HG02981 (cell line): Measurements from ENCODE around the gene MAP3K5.
"Not testable (repeated sequence)": the region's sequence is repeated elsewhere in the genome, so short reads cannot be mapped to it uniquely, and the experiment has no call there.

Source experiments
- ATAC-seq: cut with Tn5 transposase; IDR thresholded peaks from one replicate; pipeline ENCODE4 v1.9.1; 2021; ENCODE audit warnings: mild to moderate bottlenecking, moderate library complexity; ENCODE audit not compliant: unreplicated experiment

Gene MAP3K5

GRCh38 chr6:136728033-136728939 lies 64.0 kb downstream of the MAP3K5 start:
- no peak for ATAC-seq

GRCh38 chr6:136726837-136727557 lies 65.3 kb downstream of the MAP3K5 start:
- ATAC-seq: no peak

GRCh38 chr6:136725124-136725523 lies 67.2 kb downstream of the MAP3K5 start:
- ATAC-seq: no peak

- no peak for ATAC-seq
Measured at GRCh38 chr6:136723780-136724179, 68.5 kb downstream of the MAP3K5 start.

- no peak for ATAC-seq
Measured at GRCh38 chr6:136721467-136721866, 70.8 kb downstream of the MAP3K5 start.

- ATAC-seq: peak; percentile 39
Measured at GRCh38 chr6:136720045-136720770, 72.1 kb downstream of the MAP3K5 start.

GRCh38 chr6:136719280-136720044 lies 72.8 kb downstream of the MAP3K5 start:
- peak; percentile 40 for ATAC-seq

- no peak for ATAC-seq
Measured at GRCh38 chr6:136718476-136718875, 73.8 kb downstream of the MAP3K5 start.

GRCh38 chr6:136717716-136717990 lies 74.6 kb downstream of the MAP3K5 start:
- no peak for ATAC-seq

GRCh38 chr6:136716917-136717715 lies 75.2 kb downstream of the MAP3K5 start:
- ATAC-seq: peak; percentile 41

- ATAC-seq: not testable (repeated sequence)
Measured at GRCh38 chr6:136712642-136713041, 79.6 kb downstream of the MAP3K5 start.

GRCh38 chr6:136711644-136712043 lies 80.6 kb downstream of the MAP3K5 start:
- ATAC-seq: no peak

GRCh38 chr6:136710877-136711552 lies 81.3 kb downstream of the MAP3K5 start:
- ATAC-seq: no peak

- ATAC-seq: no peak
Measured at GRCh38 chr6:136709429-136709828, 82.8 kb downstream of the MAP3K5 start.

GRCh38 chr6:136706430-136706829 lies 85.8 kb downstream of the MAP3K5 start:
- ATAC-seq: no peak

- no peak for ATAC-seq
Measured at GRCh38 chr6:136703331-136703865, 88.9 kb downstream of the MAP3K5 start.

- ATAC-seq: no peak
Measured at GRCh38 chr6:136701045-136701444, 91.2 kb downstream of the MAP3K5 start.

GRCh38 chr6:136699358-136699757 lies 92.9 kb downstream of the MAP3K5 start:
- ATAC-seq: no peak

- no peak for ATAC-seq
Measured at GRCh38 chr6:136696783-136697364, 95.4 kb downstream of the MAP3K5 start.
